H9 (cell line): Measurements from ENCODE around the gene DPP6. TPM values are rescaled to one million over a fixed set of nuclear protein-coding genes. Genes with fewer than 3 reads are reported as not detected.

Experiments
- DNase-seq: peaks from one replicate; pipeline ENCODE4 v3.0.0-alpha.2; 2017
- H2AFZ ChIP-seq: one replicate; pipeline ENCODE4 v1.6.1; 2013; ENCODE audit warnings: mild to moderate bottlenecking, low read length, control low read depth, moderate library complexity
- H2AK5ac ChIP-seq: 2 replicates; pipeline ENCODE4 v1.6.1; 2013; ENCODE audit warnings: low read length, control low read depth, mixed read lengths; ENCODE audit not compliant: insufficient read length
- H2BK120ac ChIP-seq: one replicate; pipeline ENCODE4 v1.6.1; 2013; ENCODE audit warnings: low read depth, mild to moderate bottlenecking, low read length, control low read depth, inconsistent platforms; ENCODE audit not compliant: poor library complexity, severe bottlenecking
- H2BK12ac ChIP-seq: 2 replicates; pipeline ENCODE4 v1.6.1; 2013; ENCODE audit warnings: low read length, control low read depth, mixed read lengths, low read depth; ENCODE audit not compliant: insufficient read length
- H2BK15ac ChIP-seq: 2 replicates; pipeline ENCODE4 v1.6.1; 2013; ENCODE audit warnings: low read depth, low read length, control low read depth
- H2BK20ac ChIP-seq: one replicate; pipeline ENCODE4 v1.6.1; 2013; ENCODE audit warnings: low read depth, mild to moderate bottlenecking, low read length, control low read depth, inconsistent platforms; ENCODE audit not compliant: poor library complexity, severe bottlenecking
- H2BK5ac ChIP-seq: 2 replicates; pipeline ENCODE4 v1.6.1; 2013; ENCODE audit warnings: low read length, control low read depth, mixed read lengths; ENCODE audit not compliant: insufficient read length
- H3K14ac ChIP-seq: 2 replicates; pipeline ENCODE4 v1.6.1; 2013; ENCODE audit warnings: low read length, control low read depth; ENCODE audit not compliant: insufficient read depth
- H3K18ac ChIP-seq: 2 replicates; pipeline ENCODE4 v1.6.1; 2013; ENCODE audit warnings: low read depth, mild to moderate bottlenecking, mixed read lengths, low read length, control low read depth; ENCODE audit not compliant: insufficient read length
- H3K23ac ChIP-seq: 2 replicates; pipeline ENCODE4 v1.6.1; 2013; ENCODE audit warnings: low read length, control low read depth, mixed read lengths, low read depth; ENCODE audit not compliant: insufficient read length
- H3K23me2 ChIP-seq: 2 replicates; pipeline ENCODE4 v1.6.1; 2013; ENCODE audit warnings: low read depth, mild to moderate bottlenecking, mixed read lengths, low read length, control low read depth; ENCODE audit not compliant: insufficient read length, poor library complexity, severe bottlenecking
- H3K27ac ChIP-seq: 2 replicates; pipeline ENCODE4 v1.5.1; 2013; ENCODE audit warnings: low read length, control low read depth, mixed read lengths, low read depth; ENCODE audit not compliant: insufficient read length
- H3K27me3 ChIP-seq: 2 replicates; pipeline ENCODE4 v1.6.1; 2013; ENCODE audit warnings: low read length, control low read depth, inconsistent platforms; ENCODE audit not compliant: insufficient read depth
- H3K4ac ChIP-seq: 2 replicates; pipeline ENCODE4 v1.6.1; 2013; ENCODE audit warnings: low read depth, mild to moderate bottlenecking, control low read depth, inconsistent platforms, low read length, moderate library complexity
- H3K4me1 ChIP-seq: 2 replicates; pipeline ENCODE4 v1.6.1; 2013; ENCODE audit warnings: low read length, control low read depth, inconsistent platforms; ENCODE audit not compliant: insufficient read depth
- H3K4me2 ChIP-seq: 2 replicates; pipeline ENCODE4 v1.6.1; 2013; ENCODE audit warnings: low read length, control low read depth, mixed read lengths; ENCODE audit not compliant: insufficient read length, insufficient read depth
- H3K56ac ChIP-seq: 2 replicates; pipeline ENCODE4 v1.6.1; 2013; ENCODE audit warnings: low read depth, mild to moderate bottlenecking, mixed read lengths, low read length, control low read depth; ENCODE audit not compliant: insufficient read length
- H3K79me1 ChIP-seq: 2 replicates; pipeline ENCODE4 v1.6.1; 2013; ENCODE audit warnings: low read depth, mild to moderate bottlenecking, moderate library complexity, low read length, control low read depth, inconsistent platforms; ENCODE audit not compliant: insufficient read depth, poor library complexity, severe bottlenecking
- H3K79me2 ChIP-seq: 2 replicates; pipeline ENCODE4 v1.6.1; 2013; ENCODE audit warnings: low read length, control low read depth, inconsistent platforms; ENCODE audit not compliant: insufficient read depth
- H3K9ac ChIP-seq: 2 replicates; pipeline ENCODE4 v1.6.1; 2013; ENCODE audit warnings: low read length, control low read depth, mixed read lengths; ENCODE audit not compliant: insufficient read length; ENCODE audit errors: extremely low read depth
- H3K9me3 ChIP-seq: one replicate; pipeline ENCODE4 v1.6.1; 2013; ENCODE audit warnings: low read depth, low read length, inconsistent platforms; ENCODE audit not compliant: control insufficient read depth
- H3T11ph ChIP-seq: one replicate; pipeline ENCODE4 v1.6.1; 2013; ENCODE audit warnings: mild to moderate bottlenecking, low read length, control low read depth, inconsistent platforms
- H4K20me1 ChIP-seq: one replicate; pipeline ENCODE4 v1.6.1; 2013; ENCODE audit not compliant: control insufficient read depth, insufficient read length, insufficient read depth
- H4K5ac ChIP-seq: 2 replicates; pipeline ENCODE4 v1.6.1; 2013; ENCODE audit warnings: low read depth, mild to moderate bottlenecking, mixed read lengths, low read length, control low read depth; ENCODE audit not compliant: insufficient read length
- H4K8ac ChIP-seq: replicated peaks from 2 replicates; pipeline ENCODE4 v1.6.1; 2013; ENCODE audit warnings: low read length, control low read depth, mixed read lengths, low read depth; ENCODE audit not compliant: insufficient read length
- H4K91ac ChIP-seq: 2 replicates; pipeline ENCODE4 v1.6.1; 2013; ENCODE audit warnings: low read depth, mild to moderate bottlenecking, moderate library complexity, mixed read lengths, low read length, control low read depth; ENCODE audit not compliant: insufficient read length
- H3K27ac Mint-ChIP-seq, 3 experiments: 2 replicates in 2 of 3; 3 replicates in 1 of 3; pipeline ENCODE4 v1.8.0; 2020 to 2021; ENCODE audit warnings: mixed read lengths in 3 of 3, mild to moderate bottlenecking in 1 of 3, moderate library complexity in 1 of 3
- H3K27me3 Mint-ChIP-seq: 2 replicates; pipeline ENCODE4 v1.8.0; 2021; ENCODE audit warnings: low read depth, mild to moderate bottlenecking, moderate library complexity, mixed read lengths
- H3K36me3 Mint-ChIP-seq, 3 experiments: 2 replicates in 2 of 3; 3 replicates in 1 of 3; pipeline ENCODE4 v1.8.0; 2020 to 2021; ENCODE audit warnings: low read depth in 3 of 3, mixed read lengths in 3 of 3; ENCODE audit not compliant: insufficient read depth in 1 of 3
- H3K4me1 Mint-ChIP-seq, 2 experiments: 2 replicates each; pipeline ENCODE4 v1.8.0; 2020; ENCODE audit warnings: mixed read lengths in 2 of 2
- H3K4me3 Mint-ChIP-seq, 2 experiments: 2 replicates in 1 of 2; 3 replicates in 1 of 2; pipeline ENCODE4 v1.8.0; 2020 to 2021; ENCODE audit warnings: mild to moderate bottlenecking in 2 of 2, mixed read lengths in 2 of 2, moderate library complexity in 1 of 2
- H3K9me3 Mint-ChIP-seq, 2 experiments: 2 replicates in 1 of 2; 3 replicates in 1 of 2; pipeline ENCODE4 v1.8.0; 2020; ENCODE audit warnings: mild to moderate bottlenecking in 2 of 2, mixed read lengths in 2 of 2, moderate library complexity in 1 of 2
- CTCF ChIP-seq: fragments of 200-600 bp; sonication (generic); conservative IDR thresholded peaks from 3 replicates; pipeline ENCODE4 v1.8.0; 2021; ENCODE audit warnings: antibody characterized with exemption, mild to moderate bottlenecking
- WGBS: extraction: QIAGEN DNeasy Blood & Tissue Kit; methylation state at CpG from one replicate; pipeline ENCODE4 v1.1.7; 2013; ENCODE audit warnings: missing lambda C conversion rate, low lambda C conversion rate, mixed read lengths; ENCODE audit not compliant: insufficient read length; ENCODE audit errors: extremely low coverage; 5-methylcytosine and 5-hydroxymethylcytosine counted together
- total RNA-seq: library from RNA; stranded (reverse); gene quantifications from 2 replicates; pipeline ENCODE4 v1.2.1, GENCODE V29; 2021

The DPP6 gene
- total RNA-seq, 1 experiment from 2014 or later, result 4.5 TPM

GRCh38 chr7:154587792-154588191, 535.6 kb downstream of the DPP6 start:
- no peak overlapping the region for H4K5ac ChIP-seq
- no peak overlapping the region for H3K9ac ChIP-seq
- H3T11ph ChIP-seq, result no peak overlapping the region
- H3K23ac ChIP-seq, result no peak overlapping the region
- H3K4me1 ChIP-seq, result peaks cover 3% of the 10 kb centered on the region; the same call in 1 of the 2 replicates
- H3K14ac ChIP-seq, result no peak overlapping the region
- Mint-ChIP-seq H3K27me3 (peaks cover 4% of the 10 kb centered on the region), H3K36me3 (no peaks in the 10 kb centered on the region; a peak in 1 of 7 replicates), H3K4me3 (no peak overlapping the region), H3K4me1 (peaks cover 3 to 5% of the 10 kb centered on the region in 2 experiments), H3K9me3 (no peaks in the 10 kb centered on the region), H3K27ac (no peak overlapping the region; a peak in 1 of 7 replicates)
- no peak overlapping the region for H3K4me2 ChIP-seq
- TF ChIP-seq CTCF, result no peak
- H3K4ac ChIP-seq, result no peak overlapping the region
- WGBS, result no CpG with 5 or more reads among the region's 9 CpGs
- no peak overlapping the region for H2AFZ ChIP-seq
- no peak overlapping the region for H3K56ac ChIP-seq
- H3K79me2 ChIP-seq, result no peaks in the 10 kb centered on the region
- H3K27me3 ChIP-seq, result no peaks in the 10 kb centered on the region
- H3K18ac ChIP-seq, result no peak overlapping the region
- no peaks in the 10 kb centered on the region for H3K9me3 ChIP-seq
- H3K79me1 ChIP-seq, result no peaks in the 10 kb centered on the region
- H3K23me2 ChIP-seq, result no peaks in the 10 kb centered on the region
- no peak for DNase-seq
- no peaks in the 10 kb centered on the region for H4K20me1 ChIP-seq
- no peak overlapping the region for H2AK5ac ChIP-seq
- no peak overlapping the region for H4K91ac ChIP-seq
- H2BK15ac ChIP-seq, result no peak overlapping the region
- H2BK12ac ChIP-seq, result no peak overlapping the region
- no peak overlapping the region for H2BK5ac ChIP-seq
- no peak overlapping the region for H2BK120ac ChIP-seq
- H3K27ac ChIP-seq, result no peak overlapping the region
- H2BK20ac ChIP-seq, result no peak overlapping the region
- no peak overlapping the region for H4K8ac ChIP-seq
